Measurements from ENCODE around the gene SEPHS1. TPM values are rescaled to one million over a fixed set of nuclear protein-coding genes. Genes with fewer than 3 reads are reported as not detected.

SEPHS1 gene
- total RNA-seq, 2 donors from 2014 or later: 20.7 to 22.8 TPM

DNA sequence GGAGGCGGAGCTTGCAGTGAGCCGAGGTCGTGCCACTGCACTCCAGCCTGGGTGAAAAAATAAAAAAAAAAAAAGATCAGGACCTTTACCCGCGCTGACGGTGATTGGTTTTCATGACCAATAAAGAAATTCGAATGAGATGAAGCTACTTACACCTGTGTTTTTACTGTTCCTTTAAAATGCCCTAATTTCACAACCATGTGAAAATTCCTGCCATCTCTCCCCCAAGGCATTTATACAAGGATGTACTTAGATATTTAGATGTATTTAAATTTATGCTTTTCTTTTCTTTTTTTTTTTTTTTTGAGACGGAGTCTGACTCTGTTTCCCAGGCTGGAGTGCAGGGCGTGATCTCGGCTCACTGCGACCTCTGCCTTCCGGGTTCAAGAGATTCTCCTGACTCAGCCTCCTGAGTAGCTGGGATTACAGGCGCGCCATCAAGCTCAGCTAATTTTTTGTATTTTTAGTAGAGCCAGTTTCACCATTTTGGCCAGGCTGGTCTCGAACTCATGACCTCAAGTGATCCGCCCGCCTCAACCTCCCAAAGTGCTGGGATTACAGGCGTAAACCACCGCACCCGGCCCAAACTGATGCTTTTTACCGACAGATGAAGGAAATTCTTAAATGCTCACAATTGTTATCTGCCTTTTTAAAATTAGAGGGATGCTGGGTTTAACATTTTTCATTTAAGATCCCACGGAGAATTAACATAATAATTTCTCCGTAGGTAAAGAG, 45.1 kb downstream of the SEPHS1 start:
- Histone ChIP-seq H3K4me1 (peaks cover 0 to 32% of the 10 kb centered on the region in 2 donors), H3K4me3 (peak overlapping the region in 1 of 2 donors; percentile 60), H3K9me3 (no peaks in the 10 kb centered on the region), H3K27ac (peak overlapping the region; percentile 93 to 94), H3K36me3 (no peaks in the 10 kb centered on the region), H3K27me3 (no peaks in the 10 kb centered on the region)
- TF ChIP-seq, protein P1, sequence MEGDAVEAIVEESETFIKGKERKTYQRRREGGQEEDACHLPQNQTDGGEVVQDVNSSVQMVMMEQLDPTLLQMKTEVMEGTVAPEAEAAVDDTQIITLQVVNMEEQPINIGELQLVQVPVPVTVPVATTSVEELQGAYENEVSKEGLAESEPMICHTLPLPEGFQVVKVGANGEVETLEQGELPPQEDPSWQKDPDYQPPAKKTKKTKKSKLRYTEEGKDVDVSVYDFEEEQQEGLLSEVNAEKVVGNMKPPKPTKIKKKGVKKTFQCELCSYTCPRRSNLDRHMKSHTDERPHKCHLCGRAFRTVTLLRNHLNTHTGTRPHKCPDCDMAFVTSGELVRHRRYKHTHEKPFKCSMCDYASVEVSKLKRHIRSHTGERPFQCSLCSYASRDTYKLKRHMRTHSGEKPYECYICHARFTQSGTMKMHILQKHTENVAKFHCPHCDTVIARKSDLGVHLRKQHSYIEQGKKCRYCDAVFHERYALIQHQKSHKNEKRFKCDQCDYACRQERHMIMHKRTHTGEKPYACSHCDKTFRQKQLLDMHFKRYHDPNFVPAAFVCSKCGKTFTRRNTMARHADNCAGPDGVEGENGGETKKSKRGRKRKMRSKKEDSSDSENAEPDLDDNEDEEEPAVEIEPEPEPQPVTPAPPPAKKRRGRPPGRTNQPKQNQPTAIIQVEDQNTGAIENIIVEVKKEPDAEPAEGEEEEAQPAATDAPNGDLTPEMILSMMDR (IDR thresholded peaks at IDR 0.05): no peak
- DNase-seq (ENCODE audit: low spot score): no peak

DNA sequence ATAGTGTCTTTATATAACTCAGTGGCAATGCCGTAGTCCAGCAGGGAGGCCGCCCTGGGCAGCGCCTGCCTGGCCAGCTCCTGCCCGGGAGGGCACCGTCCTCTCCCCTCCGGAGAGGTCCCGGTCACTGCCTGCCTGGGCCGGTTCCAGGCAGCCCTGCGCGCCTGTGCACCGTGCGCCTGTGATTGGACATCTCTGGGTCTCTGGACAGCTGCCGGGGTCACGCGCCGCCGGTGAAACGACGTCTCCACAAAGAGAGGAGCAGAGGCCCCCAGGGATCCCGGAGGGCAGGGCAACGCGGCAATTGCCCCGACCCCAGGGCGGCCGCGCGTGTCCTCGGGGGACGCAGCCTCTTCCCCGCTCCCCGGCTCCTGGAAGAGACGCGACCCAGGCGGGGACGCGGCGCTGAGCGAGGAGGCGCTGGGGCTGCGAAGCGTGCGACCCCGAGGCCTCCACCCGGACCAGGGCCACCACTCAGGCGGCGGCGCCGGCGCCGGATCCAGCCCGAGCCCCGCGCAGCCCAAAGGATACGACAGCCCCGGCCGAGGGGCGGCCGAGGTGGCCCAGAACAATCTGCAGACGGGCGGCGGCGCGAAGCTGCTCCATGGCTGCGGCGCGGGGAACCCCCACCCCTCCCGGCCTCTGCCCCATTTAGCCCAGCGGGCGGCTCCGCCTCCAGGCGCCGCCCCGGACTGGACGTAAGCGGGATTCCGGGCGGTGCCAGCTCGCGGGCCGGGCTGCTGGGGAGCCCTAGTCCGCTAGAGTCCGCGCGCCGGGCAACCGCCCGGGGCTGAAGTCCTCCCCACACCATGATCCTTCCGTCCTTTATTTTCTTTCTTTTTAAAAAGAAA, 48.4 kb downstream of the SEPHS1 start, which contains the start of gene PHYH:
PHYH (minus strand) TSS at position 628 of the 851 bp plus-strand sequence; CDS start at position 606, 22 bp downstream.
- Histone ChIP-seq H3K27ac (peak within 1 kb of the TSS; percentile 100), H3K36me3 (peaks cover 8% of the 10 kb centered on the region), H3K27me3 (no peaks in the 10 kb centered on the region), H3K4me3 (peak within 1 kb of the TSS; percentile 85 to 97), H3K9me3 (no peaks in the 10 kb centered on the region), H3K4me1 (peaks cover 0 to 32% of the 10 kb centered on the region in 2 donors)
- peak; percentile 93 for DNase-seq (ENCODE audit: low spot score)
- TF ChIP-seq, protein P1 (IDR thresholded peaks at IDR 0.05): peak in 1 of 2 donors; percentile 10

DNA sequence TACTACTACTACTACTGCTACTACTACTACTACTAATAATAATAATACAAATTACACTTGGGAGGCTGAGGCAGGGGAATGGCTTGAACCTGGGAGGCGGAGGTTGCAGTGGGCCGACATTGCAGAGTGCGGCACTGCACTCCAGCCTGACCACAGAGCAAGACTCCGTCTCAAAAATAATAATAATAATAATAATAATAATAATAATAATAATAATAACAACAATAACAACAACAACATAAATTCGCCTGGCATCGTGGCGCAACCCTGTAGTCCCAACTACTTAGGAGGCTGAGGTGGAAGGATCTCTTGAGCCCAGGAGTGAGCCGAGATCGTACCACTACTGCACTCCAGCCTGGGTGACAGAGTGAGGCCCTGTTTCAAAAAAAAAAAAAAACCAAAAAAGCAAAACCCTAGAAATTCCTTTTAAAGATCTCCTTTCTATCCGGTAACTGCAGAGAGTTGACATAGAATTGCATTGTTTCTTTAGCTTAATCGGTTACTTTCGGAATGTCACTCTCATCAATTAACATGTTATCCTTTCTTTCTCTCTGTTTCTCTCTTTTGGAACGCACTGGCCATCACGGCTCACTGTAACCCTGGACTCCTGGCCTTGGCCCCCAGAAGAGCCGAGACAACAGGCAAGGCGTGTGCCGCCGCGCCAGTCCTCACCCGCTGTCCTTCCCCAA, 49.2 kb downstream of the SEPHS1 start:
- Histone ChIP-seq H3K4me1 (peaks cover 0 to 32% of the 10 kb centered on the region in 2 donors), H3K36me3 (peaks cover 15% of the 10 kb centered on the region), H3K4me3 (peak overlapping the region; percentile 85 to 97), H3K27me3 (no peaks in the 10 kb centered on the region), H3K27ac (peak overlapping the region; percentile 100), H3K9me3 (no peaks in the 10 kb centered on the region)
- no peak for DNase-seq (ENCODE audit: low spot score)
- TF ChIP-seq, protein P1 (IDR thresholded peaks at IDR 0.05): no peak

DNA sequence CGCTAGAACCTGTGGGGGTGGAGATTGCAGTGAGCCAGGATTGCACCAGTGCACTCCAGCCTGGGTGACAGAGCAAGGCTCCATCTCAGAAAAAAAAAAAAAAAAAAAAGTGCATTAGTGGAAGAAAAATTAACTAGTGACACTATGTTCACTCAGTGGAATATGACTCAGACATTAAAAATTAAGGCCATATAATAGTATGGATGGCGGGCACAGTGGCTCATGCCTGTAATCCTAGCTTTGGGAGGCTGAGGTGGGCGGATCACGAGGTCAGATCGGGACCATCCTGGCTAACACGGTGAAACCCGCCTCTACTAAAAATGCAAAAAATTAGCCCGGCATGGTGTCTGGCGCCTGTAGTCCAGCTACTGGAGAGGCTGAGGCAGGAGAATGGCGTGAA, 51.6 kb downstream of the SEPHS1 start:
- Histone ChIP-seq H3K27me3 (no peaks in the 10 kb centered on the region), H3K4me1 (peaks cover 0 to 26% of the 10 kb centered on the region in 2 donors), H3K27ac (no peak overlapping the region), H3K4me3 (no peak overlapping the region), H3K36me3 (peaks cover 34% of the 10 kb centered on the region), H3K9me3 (no peaks in the 10 kb centered on the region)
- no peak for DNase-seq (ENCODE audit: low spot score)
- TF ChIP-seq, protein P1 (IDR thresholded peaks at IDR 0.05): no peak

DNA sequence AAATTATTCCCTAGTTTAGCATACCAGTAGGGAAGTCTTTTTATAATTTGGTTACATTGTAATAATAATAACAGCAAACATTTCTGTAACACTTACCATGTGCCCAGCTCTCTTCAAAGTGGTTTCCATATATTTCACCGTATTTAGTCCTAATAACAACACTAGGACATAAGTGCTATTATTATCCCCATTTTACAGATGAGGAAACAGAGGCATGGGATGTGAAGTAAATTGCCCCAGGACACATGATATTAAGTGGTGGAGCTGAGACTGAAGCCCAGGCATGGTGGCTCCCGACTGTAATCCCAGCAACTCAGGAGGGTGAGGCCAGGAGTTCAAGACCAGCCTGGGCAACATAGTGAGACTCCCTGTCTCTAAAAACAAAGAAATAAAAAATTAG, 53.3 kb downstream of the SEPHS1 start:
- TF ChIP-seq, protein P1 (IDR thresholded peaks at IDR 0.05): no peak
- H3K4me3 ChIP-seq: no peak overlapping the region
- H3K27me3 ChIP-seq: no peaks in the 10 kb centered on the region
- peaks cover 43% of the 10 kb centered on the region for H3K36me3 ChIP-seq
- peaks cover 0 to 12% of the 10 kb centered on the region in 2 donors for H3K4me1 ChIP-seq
- DNase-seq (ENCODE audit: low spot score): no peak
- no peak overlapping the region for H3K27ac ChIP-seq
- H3K9me3 ChIP-seq: no peaks in the 10 kb centered on the region

All from right atrium auricular region (tissue), 2 donors.